ENCODE measurements around the gene ZNF554. TPM values are rescaled to one million over a fixed set of nuclear protein-coding genes. Genes with fewer than 3 reads are reported as not detected.

Gene ZNF554
- total RNA-seq, 2 donors from 2014 or later = 8.4 to 9.2 TPM

- no peak overlapping the region for H3K4me3 Mint-ChIP-seq
- no peaks in the 10 kb centered on the region for H3K4me1 Mint-ChIP-seq
- no peak for DNase-seq
- Histone ChIP-seq H3K4me3 (ENCODE audit: low read length) (no peak overlapping the region), H3K4me1 (ENCODE audit: control insufficient read depth, insufficient read depth, low read length) (no peaks in the 10 kb centered on the region), H3K9ac (ENCODE audit: extremely low read depth, low read length, poor library complexity, severe bottlenecking) (no peak overlapping the region), H3K27ac (ENCODE audit: low read depth, low read length) (peak overlapping the region; percentile 49), H3K9me3 (ENCODE audit: control insufficient read depth, low read length) (no peaks in the 10 kb centered on the region), H3K36me3 (ENCODE audit: control insufficient read depth, insufficient read depth, low read length) (peaks cover 25% of the 10 kb centered on the region), H3K27me3 (ENCODE audit: control insufficient read depth, insufficient read depth, low read length, poor library complexity, severe bottlenecking) (no peaks in the 10 kb centered on the region)
- peak overlapping the region; percentile 67 for H3K27ac Mint-ChIP-seq
- no peaks in the 10 kb centered on the region for H3K27me3 Mint-ChIP-seq (ENCODE audit: insufficient read depth)
- TF ChIP-seq, protein P1, sequence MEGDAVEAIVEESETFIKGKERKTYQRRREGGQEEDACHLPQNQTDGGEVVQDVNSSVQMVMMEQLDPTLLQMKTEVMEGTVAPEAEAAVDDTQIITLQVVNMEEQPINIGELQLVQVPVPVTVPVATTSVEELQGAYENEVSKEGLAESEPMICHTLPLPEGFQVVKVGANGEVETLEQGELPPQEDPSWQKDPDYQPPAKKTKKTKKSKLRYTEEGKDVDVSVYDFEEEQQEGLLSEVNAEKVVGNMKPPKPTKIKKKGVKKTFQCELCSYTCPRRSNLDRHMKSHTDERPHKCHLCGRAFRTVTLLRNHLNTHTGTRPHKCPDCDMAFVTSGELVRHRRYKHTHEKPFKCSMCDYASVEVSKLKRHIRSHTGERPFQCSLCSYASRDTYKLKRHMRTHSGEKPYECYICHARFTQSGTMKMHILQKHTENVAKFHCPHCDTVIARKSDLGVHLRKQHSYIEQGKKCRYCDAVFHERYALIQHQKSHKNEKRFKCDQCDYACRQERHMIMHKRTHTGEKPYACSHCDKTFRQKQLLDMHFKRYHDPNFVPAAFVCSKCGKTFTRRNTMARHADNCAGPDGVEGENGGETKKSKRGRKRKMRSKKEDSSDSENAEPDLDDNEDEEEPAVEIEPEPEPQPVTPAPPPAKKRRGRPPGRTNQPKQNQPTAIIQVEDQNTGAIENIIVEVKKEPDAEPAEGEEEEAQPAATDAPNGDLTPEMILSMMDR (conservative IDR thresholded peaks at IDR 0.05) = no peak
- peaks cover 36% of the 10 kb centered on the region for H3K36me3 Mint-ChIP-seq (ENCODE audit: low read depth)
- WGBS, 2 experiments (ENCODE audit: insufficient coverage in 1 of 2, insufficient read length in 1 of 2) = 91% methylated on average over 27 to 29 of the region's 29 CpGs
- H3K9me3 Mint-ChIP-seq = no peaks in the 10 kb centered on the region
Observed at GRCh38 chr19:2775556-2776430, 43.9 kb upstream of the ZNF554 start.

DNA sequence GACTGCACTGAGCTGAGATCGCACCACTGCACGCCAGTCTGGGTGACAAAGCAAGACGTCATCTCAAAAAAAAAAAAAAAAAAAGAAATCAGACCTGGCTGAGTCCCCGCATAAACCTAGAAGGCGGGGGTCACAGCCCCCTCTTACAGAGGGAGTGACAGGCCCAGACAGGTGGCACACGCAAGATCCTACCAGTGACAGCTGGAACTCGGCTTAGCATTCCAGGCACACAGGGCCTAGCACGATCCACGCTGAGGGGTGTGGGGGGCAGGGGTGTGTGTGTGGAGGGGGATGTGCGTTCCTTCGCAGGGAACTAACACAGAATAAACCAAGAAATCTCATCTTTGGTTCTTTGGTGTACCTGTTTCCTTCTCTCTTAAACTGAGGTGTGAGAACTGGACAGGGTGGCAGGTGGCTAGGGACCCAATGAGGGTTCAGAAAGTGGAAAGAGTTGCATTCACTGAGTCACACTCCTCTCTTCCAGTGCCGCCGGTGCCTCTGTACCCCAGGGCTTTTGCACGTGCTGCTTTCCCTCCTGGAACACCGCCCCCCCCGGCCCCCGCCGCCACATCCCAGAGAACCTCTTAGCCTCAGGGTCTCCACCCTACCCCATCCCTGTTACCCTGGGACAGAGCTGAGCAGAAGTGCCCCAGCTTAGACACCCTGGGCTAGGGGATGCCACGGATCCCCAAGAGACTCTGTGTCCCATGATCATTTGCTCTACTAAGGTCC lies 41.5 kb upstream of the ZNF554 start:
- Histone ChIP-seq H3K36me3 (ENCODE audit: control insufficient read depth, insufficient read depth, low read length) (peaks cover 34% of the 10 kb centered on the region), H3K9me3 (ENCODE audit: control insufficient read depth, low read length) (no peaks in the 10 kb centered on the region), H3K4me3 (ENCODE audit: low read length) (no peak overlapping the region), H3K27me3 (ENCODE audit: control insufficient read depth, insufficient read depth, low read length, poor library complexity, severe bottlenecking) (no peaks in the 10 kb centered on the region), H3K27ac (ENCODE audit: low read depth, low read length) (no peak overlapping the region), H3K4me1 (ENCODE audit: control insufficient read depth, insufficient read depth, low read length) (no peaks in the 10 kb centered on the region), H3K9ac (ENCODE audit: extremely low read depth, low read length, poor library complexity, severe bottlenecking) (no peak overlapping the region)
- Mint-ChIP-seq H3K36me3 (ENCODE audit: low read depth) (peaks cover 36% of the 10 kb centered on the region), H3K4me1 (peaks cover 11% of the 10 kb centered on the region), H3K4me3 (no peak overlapping the region), H3K9me3 (no peaks in the 10 kb centered on the region), H3K27me3 (ENCODE audit: insufficient read depth) (no peaks in the 10 kb centered on the region), H3K27ac (no peak overlapping the region)
- DNase-seq = no peak
- TF ChIP-seq, protein P1 (conservative IDR thresholded peaks at IDR 0.05) = no peak
- WGBS, 2 experiments (ENCODE audit: insufficient coverage in 1 of 2, insufficient read length in 1 of 2) = 90 to 100% methylated on average over 8 to 17 of the region's 19 CpGs

GRCh38 chr19:2779121-2779740 lies 40.4 kb upstream of the ZNF554 start:
- Histone ChIP-seq H3K27me3 (ENCODE audit: control insufficient read depth, insufficient read depth, low read length, poor library complexity, severe bottlenecking) (no peaks in the 10 kb centered on the region), H3K9me3 (ENCODE audit: control insufficient read depth, low read length) (no peaks in the 10 kb centered on the region), H3K36me3 (ENCODE audit: control insufficient read depth, insufficient read depth, low read length) (peaks cover 34% of the 10 kb centered on the region), H3K4me3 (ENCODE audit: low read length) (no peak overlapping the region), H3K9ac (ENCODE audit: extremely low read depth, low read length, poor library complexity, severe bottlenecking) (no peak overlapping the region), H3K4me1 (ENCODE audit: control insufficient read depth, insufficient read depth, low read length) (no peaks in the 10 kb centered on the region), H3K27ac (ENCODE audit: low read depth, low read length) (no peak overlapping the region)
- peaks cover 14% of the 10 kb centered on the region for H3K4me1 Mint-ChIP-seq
- H3K4me3 Mint-ChIP-seq = no peak overlapping the region
- no peak for DNase-seq
- TF ChIP-seq, protein P1 (conservative IDR thresholded peaks at IDR 0.05) = no peak
- H3K27ac Mint-ChIP-seq = no peak overlapping the region
- H3K27me3 Mint-ChIP-seq (ENCODE audit: insufficient read depth) = no peaks in the 10 kb centered on the region
- peaks cover 4% of the 10 kb centered on the region for H3K9me3 Mint-ChIP-seq
- peaks cover 36% of the 10 kb centered on the region for H3K36me3 Mint-ChIP-seq (ENCODE audit: low read depth)
- WGBS, 2 experiments (ENCODE audit: insufficient coverage in 1 of 2, insufficient read length in 1 of 2) = 92 to 95% methylated on average over 7 to 14 of the region's 14 CpGs

Measured in endodermal cell (in vitro differentiated cells).